CD4-positive, CD25-positive, alpha-beta regulatory T cell (primary cell): Measurements from ENCODE around the gene DUOX2. TPM values are rescaled to one million over a fixed set of nuclear protein-coding genes. Genes with fewer than 3 reads are reported as not detected.

Experiments
- ATAC-seq, 2 donors: fragments of 150-1000 bp; cut with Tn5 transposase; one replicate each; pipeline ENCODE4 v1.10.0; 2021; ENCODE audit warnings: low read depth in 2 of 2, moderate number of reproducible peaks in 2 of 2, moderate library complexity in 1 of 2
- DNase-seq, 3 donors: peaks; one replicate each; pipeline versions ENCODE4 v3.0.0 to v3.0.0-alpha.2; 2012 to 2022; ENCODE audit warnings: mixed read lengths in 1 of 3
- H3K27ac ChIP-seq: one replicate; pipeline ENCODE4 v1.7.0; 2013; ENCODE audit warnings: mild to moderate bottlenecking, low read length; ENCODE audit not compliant: insufficient read depth, poor library complexity, severe bottlenecking
- H3K27me3 ChIP-seq: one replicate; pipeline ENCODE4 v1.7.0; 2013; ENCODE audit warnings: low read length; ENCODE audit not compliant: control insufficient read depth, insufficient read depth
- H3K36me3 ChIP-seq: one replicate; pipeline ENCODE4 v1.7.0; 2013; ENCODE audit warnings: mild to moderate bottlenecking, low read length, moderate library complexity; ENCODE audit not compliant: control insufficient read depth, insufficient read depth
- H3K4me1 ChIP-seq: 2 replicates; pipeline ENCODE4 v1.7.0; 2013; ENCODE audit warnings: mild to moderate bottlenecking, low read length; ENCODE audit not compliant: insufficient read depth, control insufficient read depth, poor library complexity, severe bottlenecking
- H3K4me3 ChIP-seq: one replicate; pipeline ENCODE4 v1.7.0; 2013; ENCODE audit warnings: low read depth, mild to moderate bottlenecking, low read length, moderate library complexity
- H3K9me3 ChIP-seq, 2 experiments: 1 replicate in 1 of 2; 2 replicates in 1 of 2; pipeline ENCODE4 v1.7.0; 2013; ENCODE audit warnings: low read length in 2 of 2, mild to moderate bottlenecking in 1 of 2, moderate library complexity in 1 of 2; ENCODE audit not compliant: control insufficient read depth in 2 of 2
- H3K27ac Mint-ChIP-seq, 3 donors: one replicate each; pipeline ENCODE4 v1.8.0; 2020 to 2022; ENCODE audit warnings: mild to moderate bottlenecking in 3 of 3, mixed read lengths in 3 of 3, moderate library complexity in 2 of 3
- H3K27me3 Mint-ChIP-seq: one replicate; pipeline ENCODE4 v1.8.0; 2022; ENCODE audit warnings: mild to moderate bottlenecking, mixed read lengths
- H3K36me3 Mint-ChIP-seq: one replicate; pipeline ENCODE4 v1.8.0; 2020; ENCODE audit warnings: mixed read lengths
- H3K4me1 Mint-ChIP-seq, 4 donors: one replicate each; pipeline ENCODE4 v1.8.0; 2020 to 2022; ENCODE audit warnings: mixed read lengths in 4 of 4, mild to moderate bottlenecking in 1 of 4
- H3K4me3 Mint-ChIP-seq, 4 donors: one replicate each; pipeline ENCODE4 v1.8.0; 2020 to 2022; ENCODE audit warnings: mild to moderate bottlenecking in 4 of 4, mixed read lengths in 4 of 4, moderate library complexity in 3 of 4
- H3K9me3 Mint-ChIP-seq, 7 donors: one replicate each; pipeline ENCODE4 v1.8.0; 2020 to 2022; ENCODE audit warnings: mixed read lengths in 7 of 7, mild to moderate bottlenecking in 3 of 7, moderate library complexity in 2 of 7
- polyA plus RNA-seq, 4 donors: library from polyadenylated mRNA; unstranded; fragments of 300-500 nt; fragmentation: Illumina TruSeq; gene quantifications; one replicate each; pipeline ENCODE4 v1.2.3, GENCODE V29; 2021
- total RNA-seq: library from RNA; stranded (reverse); gene quantifications from one replicate; pipeline ENCODE4 v1.2.3, GENCODE V29; 2022

The DUOX2 gene
- total and polyA plus RNA-seq, 5 donors from 2014 or later, result not detected

- Mint-ChIP-seq H3K4me1 (peaks cover 4 to 52% (median 20%) of the 10 kb centered on the region in 4 donors), H3K27me3 (peaks cover 88% of the 10 kb centered on the region), H3K4me3 (peak overlapping the region in 3 of 4 donors; percentile 11 to 89 (median 87)), H3K27ac (peak overlapping the region in 1 of 3 donors; percentile 32), H3K9me3 (peaks cover 0 to 7% (median 0%) of the 10 kb centered on the region in 7 donors), H3K36me3 (no peaks in the 10 kb centered on the region)
- Histone ChIP-seq H3K27me3 (peaks cover 17% of the 10 kb centered on the region), H3K4me3 (no peak overlapping the region), H3K4me1 (peaks cover 43% of the 10 kb centered on the region), H3K9me3 (no peaks in the 10 kb centered on the region), H3K27ac (no peak overlapping the region), H3K36me3 (no peaks in the 10 kb centered on the region)
- DNase-seq (no peak), ATAC-seq (no peak)
These were observed 2.7 kb upstream of the DUOX2 start for GRCh38 chr15:45116482-45117307.

- Mint-ChIP-seq H3K27ac (peak overlapping the region in 1 of 3 donors; percentile 32), H3K9me3 (peaks cover 0 to 7% (median 0%) of the 10 kb centered on the region in 7 donors), H3K36me3 (no peaks in the 10 kb centered on the region), H3K4me3 (peak overlapping the region in 3 of 4 donors; percentile 11 to 74 (median 72)), H3K27me3 (peaks cover 88% of the 10 kb centered on the region), H3K4me1 (peaks cover 4 to 52% (median 20%) of the 10 kb centered on the region in 4 donors)
- H3K9me3 ChIP-seq, result no peaks in the 10 kb centered on the region
- no peak for DNase-seq
- H3K4me1 ChIP-seq, result peaks cover 43% of the 10 kb centered on the region
- no peak overlapping the region for H3K4me3 ChIP-seq
- H3K36me3 ChIP-seq, result no peaks in the 10 kb centered on the region
- ATAC-seq, result no peak
- H3K27ac ChIP-seq, result no peak overlapping the region
- peaks cover 17% of the 10 kb centered on the region for H3K27me3 ChIP-seq
These were observed 2.1 kb upstream of the DUOX2 start for GRCh38 chr15:45116006-45116481.

- Mint-ChIP-seq H3K4me1 (peaks cover 4 to 52% (median 20%) of the 10 kb centered on the region in 4 donors), H3K4me3 (no peak overlapping the region), H3K9me3 (peaks cover 0 to 7% (median 0%) of the 10 kb centered on the region in 7 donors), H3K27ac (no peak overlapping the region), H3K27me3 (peaks cover 88% of the 10 kb centered on the region), H3K36me3 (no peaks in the 10 kb centered on the region)
- no peak for ATAC-seq
- peaks cover 17% of the 10 kb centered on the region for H3K27me3 ChIP-seq
- no peak for DNase-seq
- H3K27ac ChIP-seq, result no peak overlapping the region
- H3K4me3 ChIP-seq, result no peak overlapping the region
- no peaks in the 10 kb centered on the region for H3K36me3 ChIP-seq
- H3K9me3 ChIP-seq, result no peaks in the 10 kb centered on the region
- H3K4me1 ChIP-seq, result peaks cover 43% of the 10 kb centered on the region
These were observed 1.4 kb upstream of the DUOX2 start for GRCh38 chr15:45115312-45115820.

GRCh38 chr15:45114751-45115085 is 746 bp upstream of the DUOX2 start:
- DNase-seq, result no peak
- H3K27ac Mint-ChIP-seq, result no peak overlapping the region
- H3K4me3 ChIP-seq, result no peak overlapping the region

GRCh38 chr15:45113380-45113990 is 487 bp downstream of the DUOX2 start:
- Mint-ChIP-seq H3K4me3 (peak overlapping the region in 1 of 4 donors; percentile 57), H3K9me3 (peaks cover 0 to 7% (median 0%) of the 10 kb centered on the region in 7 donors), H3K27me3 (peaks cover 88% of the 10 kb centered on the region), H3K27ac (no peak overlapping the region), H3K36me3 (no peaks in the 10 kb centered on the region), H3K4me1 (peaks cover 4 to 54% (median 20%) of the 10 kb centered on the region in 4 donors)
- Histone ChIP-seq H3K36me3 (no peaks in the 10 kb centered on the region), H3K27ac (no peak overlapping the region), H3K9me3 (no peaks in the 10 kb centered on the region), H3K27me3 (peaks cover 25% of the 10 kb centered on the region), H3K4me3 (no peak overlapping the region), H3K4me1 (peaks cover 43% of the 10 kb centered on the region)
- no peak for DNase-seq
- no peak for ATAC-seq

More at GRCh38 chr15:45114751-45115085, 746 bp upstream of the DUOX2 start:
- no peak overlapping the region for H3K27ac ChIP-seq
- no peaks in the 10 kb centered on the region for H3K36me3 ChIP-seq
- Mint-ChIP-seq H3K9me3 (peaks cover 0 to 7% (median 0%) of the 10 kb centered on the region in 7 donors), H3K27me3 (peaks cover 91% of the 10 kb centered on the region), H3K4me1 (peaks cover 4 to 54% (median 20%) of the 10 kb centered on the region in 4 donors), H3K4me3 (no peak overlapping the region), H3K36me3 (no peaks in the 10 kb centered on the region)
- no peaks in the 10 kb centered on the region for H3K9me3 ChIP-seq
- H3K4me1 ChIP-seq, result peaks cover 43% of the 10 kb centered on the region
- no peak for ATAC-seq
- H3K27me3 ChIP-seq, result peaks cover 21% of the 10 kb centered on the region

- H3K4me1 ChIP-seq, result peaks cover 39% of the 10 kb centered on the region
- peaks cover 4 to 49% (median 15%) of the 10 kb centered on the region in 4 donors for H3K4me1 Mint-ChIP-seq
- peaks cover 84% of the 10 kb centered on the region for H3K27me3 Mint-ChIP-seq
- H3K4me3 Mint-ChIP-seq, result peak overlapping the region; percentile 18 to 61 (median 40)
- peaks cover 0 to 3% (median 0%) of the 10 kb centered on the region in 7 donors for H3K9me3 Mint-ChIP-seq
- no peaks in the 10 kb centered on the region for H3K9me3 ChIP-seq
- no peak overlapping the region for H3K4me3 ChIP-seq
- ATAC-seq (no peak), DNase-seq (no peak)
- H3K27ac ChIP-seq, result no peak overlapping the region
- no peaks in the 10 kb centered on the region for H3K36me3 Mint-ChIP-seq
- no peak overlapping the region for H3K27ac Mint-ChIP-seq
- peaks cover 27% of the 10 kb centered on the region for H3K27me3 ChIP-seq
- H3K36me3 ChIP-seq, result no peaks in the 10 kb centered on the region
These were observed 1.2 kb downstream of the DUOX2 start for GRCh38 chr15:45112591-45113379.

GRCh38 chr15:45112143-45112590 is 1.8 kb downstream of the DUOX2 start:
- peaks cover 34% of the 10 kb centered on the region for H3K4me1 ChIP-seq
- DNase-seq (no peak), ATAC-seq (no peak)
- no peaks in the 10 kb centered on the region for H3K9me3 ChIP-seq
- H3K27me3 Mint-ChIP-seq, result peaks cover 78% of the 10 kb centered on the region
- H3K36me3 ChIP-seq, result no peaks in the 10 kb centered on the region
- no peak overlapping the region for H3K4me3 ChIP-seq
- H3K9me3 Mint-ChIP-seq, result peaks cover 0 to 3% (median 0%) of the 10 kb centered on the region in 7 donors
- no peak overlapping the region for H3K27ac Mint-ChIP-seq
- peaks cover 24% of the 10 kb centered on the region for H3K27me3 ChIP-seq
- H3K4me1 Mint-ChIP-seq, result peaks cover 4 to 43% (median 10%) of the 10 kb centered on the region in 4 donors
- no peaks in the 10 kb centered on the region for H3K36me3 Mint-ChIP-seq
- H3K27ac ChIP-seq, result no peak overlapping the region
- H3K4me3 Mint-ChIP-seq, result peak overlapping the region; percentile 5 to 61 (median 21)
